Measurements from ENCODE around the gene JMJD4. TPM values are rescaled to one million over a fixed set of nuclear protein-coding genes. Genes with fewer than 3 reads are reported as not detected.

The JMJD4 gene
- total and polyA plus RNA-seq, 2 experiments from 2014 or later, result 30.1 to 42.3 TPM

GRCh38 chr1:227741166-227741870 is 6.2 kb upstream of the JMJD4 start:
- Histone ChIP-seq H3K36me3 (no peaks in the 10 kb centered on the region), H3K27ac (no peak overlapping the region), H3K4me3 (no peak overlapping the region), H3K4me1 (ENCODE audit: low read depth) (no peaks in the 10 kb centered on the region), H3K9me3 (ENCODE audit: low read depth) (no peaks in the 10 kb centered on the region), H3K27me3 (no peaks in the 10 kb centered on the region)
- TF ChIP-seq CTCF (IDR thresholded peaks at IDR 0.05; ENCODE audit: low read depth, low read length), result no peak
- no peak for DNase-seq (ENCODE audit: low read depth in 1 of 2, low spot score in 1 of 2)

- H3K4me1 ChIP-seq (ENCODE audit: low read depth), result no peaks in the 10 kb centered on the region
- H3K4me3 ChIP-seq, result no peak overlapping the region
- no peaks in the 10 kb centered on the region for H3K9me3 ChIP-seq (ENCODE audit: low read depth)
- H3K36me3 ChIP-seq, result no peaks in the 10 kb centered on the region
- DNase-seq (ENCODE audit: low read depth in 1 of 2, low spot score in 1 of 2), result no peak
- TF ChIP-seq CTCF (IDR thresholded peaks at IDR 0.05; ENCODE audit: low read depth, low read length), result no peak
- no peaks in the 10 kb centered on the region for H3K27me3 ChIP-seq
- no peak overlapping the region for H3K27ac ChIP-seq
Measured at GRCh38 chr1:227740401-227740960, 5.4 kb upstream of the JMJD4 start.

GRCh38 chr1:227739636-227740035 is 4.5 kb upstream of the JMJD4 start:
- Histone ChIP-seq H3K4me1 (ENCODE audit: low read depth) (no peaks in the 10 kb centered on the region), H3K4me3 (no peak overlapping the region), H3K27ac (no peak overlapping the region), H3K9me3 (ENCODE audit: low read depth) (no peaks in the 10 kb centered on the region), H3K36me3 (no peaks in the 10 kb centered on the region), H3K27me3 (no peaks in the 10 kb centered on the region)
- TF ChIP-seq CTCF (IDR thresholded peaks at IDR 0.05; ENCODE audit: low read depth, low read length), result no peak
- DNase-seq (ENCODE audit: low read depth in 1 of 2, low spot score in 1 of 2), result no peak

- Histone ChIP-seq H3K36me3 (no peaks in the 10 kb centered on the region), H3K4me1 (ENCODE audit: low read depth) (peaks cover 7% of the 10 kb centered on the region), H3K27me3 (no peaks in the 10 kb centered on the region), H3K9me3 (ENCODE audit: low read depth) (no peaks in the 10 kb centered on the region), H3K4me3 (no peak overlapping the region), H3K27ac (no peak overlapping the region)
- no peak for DNase-seq (ENCODE audit: low read depth in 1 of 2, low spot score in 1 of 2)
- TF ChIP-seq CTCF (IDR thresholded peaks at IDR 0.05; ENCODE audit: low read depth, low read length), result no peak
Measured at GRCh38 chr1:227738820-227739219, 3.7 kb upstream of the JMJD4 start.

- DNase-seq (ENCODE audit: low read depth in 1 of 2, low spot score in 1 of 2), result no peak
- no peak overlapping the region for H3K4me3 ChIP-seq
- no peak for TF ChIP-seq CTCF (IDR thresholded peaks at IDR 0.05; ENCODE audit: low read depth, low read length)
- peaks cover 8% of the 10 kb centered on the region for H3K36me3 ChIP-seq
- H3K27ac ChIP-seq, result no peak overlapping the region
- peaks cover 7% of the 10 kb centered on the region for H3K4me1 ChIP-seq (ENCODE audit: low read depth)
- no peaks in the 10 kb centered on the region for H3K9me3 ChIP-seq (ENCODE audit: low read depth)
- no peaks in the 10 kb centered on the region for H3K27me3 ChIP-seq
Measured at GRCh38 chr1:227736814-227737432, 1.8 kb upstream of the JMJD4 start.
